ENCODE results near the gene HIPK3.

Gene HIPK3

GRCh38 chr11:33344611-33345010 is 87.4 kb downstream of the HIPK3 start:
- no peak for TF ChIP-seq EZH2phosphoT487 (IDR thresholded peaks at IDR 0.05; ENCODE audit: borderline replicate concordance, low read length)
- TF ChIP-seq CTCF (IDR thresholded peaks at IDR 0.05; ENCODE audit: low read depth, low read length, poor library complexity, severe bottlenecking), result no peak
- no peaks in the 10 kb centered on the region for H3K79me2 ChIP-seq (ENCODE audit: control insufficient read depth, low read length)
- H4K20me1 ChIP-seq (ENCODE audit: control insufficient read depth, insufficient read depth, low read depth, low read length), result no peaks in the 10 kb centered on the region
- no peaks in the 10 kb centered on the region for H3K9me2 ChIP-seq (replicated peaks; ENCODE audit: control insufficient read depth, low read length)
- H3K4me1 ChIP-seq (ENCODE audit: control insufficient read depth, low read length), result no peaks in the 10 kb centered on the region
- peaks cover 35% of the 10 kb centered on the region for H3K36me3 ChIP-seq (ENCODE audit: control insufficient read depth, low read length)
- H3K27ac ChIP-seq (ENCODE audit: low read depth, low read length), result no peak overlapping the region
- H3K27me3 ChIP-seq (ENCODE audit: control insufficient read depth, low read length), result no peaks in the 10 kb centered on the region
- H3K4me2 ChIP-seq (ENCODE audit: low read length), result no peak overlapping the region
- no peaks in the 10 kb centered on the region for H3F3A ChIP-seq (ENCODE audit: control insufficient read depth, insufficient read depth)
- H3K9me3 ChIP-seq (ENCODE audit: control insufficient read depth, insufficient read depth, low read length), result no peaks in the 10 kb centered on the region
- no peak overlapping the region for H3K4me3 ChIP-seq (ENCODE audit: low read length)

- no peak for TF ChIP-seq CTCF (IDR thresholded peaks at IDR 0.05; ENCODE audit: low read depth, low read length, poor library complexity, severe bottlenecking)
- TF ChIP-seq EZH2phosphoT487 (IDR thresholded peaks at IDR 0.05; ENCODE audit: borderline replicate concordance, low read length), result no peak
- no peak overlapping the region for H3K4me2 ChIP-seq (ENCODE audit: low read length)
- H3K9me2 ChIP-seq (replicated peaks; ENCODE audit: control insufficient read depth, low read length), result no peaks in the 10 kb centered on the region
- H3K79me2 ChIP-seq (ENCODE audit: control insufficient read depth, low read length), result no peaks in the 10 kb centered on the region
- no peaks in the 10 kb centered on the region for H3K4me1 ChIP-seq (ENCODE audit: control insufficient read depth, low read length)
- H3K4me3 ChIP-seq (ENCODE audit: low read length), result no peak overlapping the region
- H4K20me1 ChIP-seq (ENCODE audit: control insufficient read depth, insufficient read depth, low read depth, low read length), result no peaks in the 10 kb centered on the region
- H3K9me3 ChIP-seq (ENCODE audit: control insufficient read depth, insufficient read depth, low read length), result no peaks in the 10 kb centered on the region
- H3K27me3 ChIP-seq (ENCODE audit: control insufficient read depth, low read length), result no peaks in the 10 kb centered on the region
- no peaks in the 10 kb centered on the region for H3F3A ChIP-seq (ENCODE audit: control insufficient read depth, insufficient read depth)
- H3K27ac ChIP-seq (ENCODE audit: low read depth, low read length), result no peak overlapping the region
- H3K36me3 ChIP-seq (ENCODE audit: control insufficient read depth, low read length), result peaks cover 46% of the 10 kb centered on the region
Measured at GRCh38 chr11:33347490-33348125, 90.4 kb downstream of the HIPK3 start.

GRCh38 chr11:33350287-33350686 is 93.1 kb downstream of the HIPK3 start:
- Histone ChIP-seq H3F3A (ENCODE audit: control insufficient read depth, insufficient read depth) (no peaks in the 10 kb centered on the region), H3K36me3 (ENCODE audit: control insufficient read depth, low read length) (peaks cover 56% of the 10 kb centered on the region), H3K4me1 (ENCODE audit: control insufficient read depth, low read length) (no peaks in the 10 kb centered on the region), H3K9me3 (ENCODE audit: control insufficient read depth, insufficient read depth, low read length) (no peaks in the 10 kb centered on the region), H3K27me3 (ENCODE audit: control insufficient read depth, low read length) (no peaks in the 10 kb centered on the region), H3K9me2 (replicated peaks; ENCODE audit: control insufficient read depth, low read length) (no peaks in the 10 kb centered on the region), H4K20me1 (ENCODE audit: control insufficient read depth, insufficient read depth, low read depth, low read length) (no peaks in the 10 kb centered on the region), H3K4me3 (ENCODE audit: low read length) (no peak overlapping the region), H3K4me2 (ENCODE audit: low read length) (no peak overlapping the region), H3K79me2 (ENCODE audit: control insufficient read depth, low read length) (no peaks in the 10 kb centered on the region), H3K27ac (ENCODE audit: low read depth, low read length) (no peak overlapping the region)
- TF ChIP-seq EZH2phosphoT487 (IDR thresholded peaks at IDR 0.05; ENCODE audit: borderline replicate concordance, low read length) (no peak), CTCF (IDR thresholded peaks at IDR 0.05; ENCODE audit: low read depth, low read length, poor library complexity, severe bottlenecking) (no peak)

Data from DOHH2 (cell line).